NOMO-1 treated with dmso at 0.1 percent for 144 hours (cell line): Measurements from ENCODE around the gene CPS1.

ENCODE experiments used
- DNase-seq: peaks from one replicate; lab custom pipeline; 2025; ENCODE audit not compliant: unreplicated experiment; lab: John Stamatoyannopoulos, UW

The CPS1 gene

DNA sequence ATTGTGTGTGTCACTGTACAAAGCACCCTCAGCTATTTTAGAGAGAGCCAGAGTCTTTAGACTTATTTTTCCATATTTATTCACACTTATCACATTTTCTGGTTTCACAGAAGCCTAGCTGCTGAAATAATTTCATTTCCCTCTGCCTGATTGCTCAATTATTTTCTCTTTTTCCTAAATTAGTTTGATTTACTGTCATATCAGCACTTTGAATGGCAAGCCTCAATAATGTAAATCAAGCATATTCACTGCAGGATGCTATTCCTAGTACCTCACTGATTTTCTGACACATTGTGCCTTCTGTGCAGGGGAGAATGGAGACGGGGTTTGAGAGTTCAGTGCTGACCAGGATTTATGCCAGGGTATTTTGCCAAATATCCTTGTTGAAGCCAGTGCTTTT is 48.3 kb downstream of the CPS1 start:
- DNase-seq = no peak

DNA sequence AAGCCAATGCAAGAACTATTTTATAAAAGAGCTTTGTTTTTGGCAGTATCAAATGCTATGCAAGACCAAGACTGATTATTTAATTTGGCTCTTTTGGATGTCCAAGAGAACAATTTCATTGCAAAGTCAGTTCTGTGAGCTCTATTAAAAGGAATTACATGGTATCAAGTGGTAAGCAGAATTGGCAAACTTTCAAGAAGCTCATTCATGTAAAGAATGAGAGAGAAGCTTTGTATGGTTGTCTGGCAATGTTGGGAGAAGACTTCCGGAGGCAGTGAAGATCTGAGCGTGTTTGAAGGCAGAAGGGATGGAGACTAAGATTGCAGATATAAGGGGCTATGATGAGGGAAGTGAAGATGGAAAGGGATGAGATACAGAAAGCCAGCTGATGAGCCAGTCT is 49.6 kb downstream of the CPS1 start:
- DNase-seq = no peak

DNA sequence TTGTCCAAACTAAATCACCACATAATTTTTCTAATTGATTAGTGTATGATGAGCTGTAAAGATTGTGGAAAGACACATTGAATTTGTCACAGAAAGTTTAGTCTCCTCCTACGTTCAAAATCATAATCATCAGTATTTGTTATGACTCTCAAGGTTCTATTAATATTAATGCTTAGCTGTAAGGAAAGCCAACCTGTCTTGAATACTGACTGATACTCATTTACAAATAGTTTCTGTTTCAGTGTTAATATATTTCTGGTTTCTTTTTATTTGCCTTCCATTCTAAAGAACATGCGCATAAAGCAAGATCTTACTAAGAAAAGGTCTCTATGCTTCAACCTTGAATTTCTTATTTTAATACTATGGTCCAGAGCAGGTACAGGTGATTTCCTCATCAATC is 55.1 kb downstream of the CPS1 start:
- DNase-seq = no peak

- DNase-seq = no peak
Measured at GRCh38 chr2:210616074-210616473, 59.7 kb downstream of the CPS1 start.

DNA sequence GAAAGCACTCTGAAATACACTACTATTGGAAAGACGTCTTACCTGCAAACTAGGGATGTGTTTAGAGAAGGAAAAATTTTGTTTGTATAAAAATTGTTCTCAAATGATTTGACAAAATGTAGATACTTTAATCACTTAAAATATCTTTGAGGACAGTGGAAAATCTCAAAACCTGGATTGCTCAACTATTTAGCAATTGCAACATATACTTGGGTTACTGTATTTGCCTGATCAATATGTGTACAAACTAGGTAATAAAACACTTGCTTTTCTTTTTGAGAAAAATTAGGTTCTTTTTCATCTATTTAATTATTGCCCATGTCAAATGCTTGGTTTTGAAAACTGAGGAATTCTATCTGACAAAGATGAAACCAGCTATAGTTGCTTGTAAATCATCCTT is 60.9 kb downstream of the CPS1 start:
- no peak for DNase-seq

DNA sequence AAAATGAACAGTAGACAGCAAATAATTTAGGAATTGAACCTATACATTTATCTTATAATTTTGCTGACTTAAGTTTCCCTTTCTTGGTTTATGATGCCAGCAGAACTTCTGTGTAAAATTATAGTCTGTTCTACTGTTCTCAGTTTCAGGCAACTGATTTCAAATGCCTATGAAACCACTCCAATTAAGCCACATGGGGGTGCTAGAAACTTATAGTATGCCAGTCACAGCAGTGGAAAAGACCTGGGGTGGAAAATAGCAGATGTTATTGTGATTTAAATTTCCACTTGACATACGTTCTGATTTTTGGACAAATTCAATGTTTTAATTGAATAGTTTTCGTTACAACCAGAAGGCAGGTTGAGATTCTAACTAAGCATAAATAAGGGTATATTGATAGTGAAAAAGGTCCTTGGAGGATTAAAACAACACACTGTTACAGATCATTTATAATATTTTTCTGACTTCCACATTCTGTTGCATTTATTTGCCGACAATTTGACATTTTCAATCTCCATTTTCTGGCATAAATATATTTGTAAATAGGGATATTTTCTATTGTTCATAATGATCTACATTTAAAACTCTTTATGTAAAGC is 61.4 kb downstream of the CPS1 start:
- no peak for DNase-seq

DNA sequence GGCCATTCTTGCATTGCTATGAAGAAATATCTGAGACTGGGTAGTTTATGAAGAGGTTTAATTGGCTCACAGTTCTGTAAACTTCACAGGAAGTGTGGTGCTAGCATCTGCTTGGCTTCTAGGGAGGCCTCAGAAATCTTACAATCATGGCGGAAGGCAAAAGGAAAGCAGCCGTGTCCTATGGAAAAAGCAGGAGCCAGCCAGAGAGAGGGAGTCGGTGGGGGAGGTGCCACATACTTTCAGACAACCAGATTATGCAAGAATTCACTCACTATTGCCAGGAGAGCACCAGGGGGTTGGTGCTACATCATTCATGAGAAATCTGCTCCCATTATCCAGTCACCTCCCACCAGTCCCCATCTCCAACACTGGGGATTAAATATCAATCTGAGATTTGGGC is 64.1 kb downstream of the CPS1 start:
- no peak for DNase-seq

- no peak for DNase-seq
Measured at GRCh38 chr2:210623506-210623905, 67.1 kb downstream of the CPS1 start.

GRCh38 chr2:210626849-210627248 is 70.5 kb downstream of the CPS1 start:
- no peak for DNase-seq

- no peak for DNase-seq
Measured at GRCh38 chr2:210630873-210631560, 74.6 kb downstream of the CPS1 start.

DNA sequence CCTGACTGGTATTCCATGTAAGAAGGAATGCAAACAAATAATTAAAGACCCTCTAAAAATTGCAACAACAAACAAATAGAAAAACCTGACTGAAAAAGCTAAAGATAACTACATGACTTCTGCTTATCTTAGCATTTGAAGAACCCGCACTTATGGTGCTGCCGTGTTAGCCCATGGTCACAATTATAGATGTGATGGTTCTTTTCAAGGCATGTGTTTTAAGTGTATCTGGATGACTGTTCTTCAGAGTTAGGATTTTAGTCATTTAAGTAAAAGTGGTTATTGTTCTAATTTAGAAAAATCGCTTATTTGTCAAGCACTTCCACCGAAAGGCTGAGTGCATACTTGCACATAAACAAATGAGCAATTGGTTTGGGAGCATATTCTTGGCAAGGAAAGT is 77.3 kb downstream of the CPS1 start:
- DNase-seq = no peak

- no peak for DNase-seq
Measured at GRCh38 chr2:210635257-210635656, 78.9 kb downstream of the CPS1 start.

- no peak for DNase-seq
Measured at GRCh38 chr2:210642333-210642732, 85.9 kb downstream of the CPS1 start.

GRCh38 chr2:210647151-210647550 is 90.8 kb downstream of the CPS1 start:
- DNase-seq = no peak

DNA sequence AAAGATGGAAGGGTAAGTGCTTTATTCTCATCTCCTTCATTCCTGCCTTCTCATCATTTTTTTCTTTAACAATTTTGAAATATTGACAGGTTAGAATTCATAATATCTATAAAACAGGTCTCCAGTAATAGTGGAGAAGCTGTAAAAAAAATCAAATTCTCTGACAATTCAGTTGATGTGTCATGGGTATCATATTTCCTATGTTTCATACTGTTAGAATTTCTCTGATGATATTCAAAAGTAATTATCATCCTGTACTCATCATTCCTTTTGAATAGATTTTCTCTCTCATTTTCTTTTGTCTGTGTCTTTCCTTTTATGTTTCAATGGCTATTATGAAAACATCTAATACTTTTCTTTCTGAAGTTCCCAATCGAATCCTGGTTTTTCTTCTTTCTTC is 97.7 kb downstream of the CPS1 start:
- DNase-seq = no peak

DNA sequence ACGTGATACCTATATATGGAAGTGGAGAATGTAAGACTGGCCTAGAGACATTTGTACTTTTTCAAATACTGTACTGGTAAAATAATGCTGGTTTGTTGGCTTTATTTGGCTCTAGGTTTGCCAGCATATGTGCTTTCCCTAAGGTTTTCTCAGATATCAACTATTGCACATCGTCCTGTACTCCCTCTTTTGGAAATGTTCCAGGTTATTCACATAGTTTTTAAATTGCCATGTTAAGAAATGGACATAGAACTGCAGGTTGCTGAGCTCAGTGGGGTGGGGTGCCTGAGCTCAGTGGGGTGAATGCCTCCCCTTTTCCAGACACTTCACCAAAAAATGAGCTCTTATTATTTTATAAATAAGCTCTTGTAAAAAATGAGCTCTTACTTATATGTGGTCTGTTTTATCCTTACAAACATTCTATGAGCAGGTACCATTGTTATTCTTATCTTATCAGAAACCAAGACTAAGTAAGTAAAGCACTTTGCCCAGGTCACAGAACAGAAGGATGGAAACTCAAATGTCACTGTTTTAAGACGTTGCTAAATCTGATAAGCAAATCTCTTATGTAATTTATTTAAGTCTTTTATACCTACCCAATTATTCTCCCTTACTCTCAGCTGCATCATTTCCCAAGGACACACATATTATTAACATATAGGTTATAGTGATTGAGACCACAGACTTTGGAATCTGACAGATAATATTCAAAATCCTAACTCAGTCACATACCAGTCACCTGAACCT is 99.0 kb downstream of the CPS1 start:
- no peak for DNase-seq

- DNase-seq = no peak
Measured at GRCh38 chr2:210657874-210658273, 101.5 kb downstream of the CPS1 start.

- DNase-seq = no peak
Measured at GRCh38 chr2:210660751-210661150, 104.4 kb downstream of the CPS1 start.

GRCh38 chr2:210662560-210662959 is 106.2 kb downstream of the CPS1 start:
- no peak for DNase-seq

DNA sequence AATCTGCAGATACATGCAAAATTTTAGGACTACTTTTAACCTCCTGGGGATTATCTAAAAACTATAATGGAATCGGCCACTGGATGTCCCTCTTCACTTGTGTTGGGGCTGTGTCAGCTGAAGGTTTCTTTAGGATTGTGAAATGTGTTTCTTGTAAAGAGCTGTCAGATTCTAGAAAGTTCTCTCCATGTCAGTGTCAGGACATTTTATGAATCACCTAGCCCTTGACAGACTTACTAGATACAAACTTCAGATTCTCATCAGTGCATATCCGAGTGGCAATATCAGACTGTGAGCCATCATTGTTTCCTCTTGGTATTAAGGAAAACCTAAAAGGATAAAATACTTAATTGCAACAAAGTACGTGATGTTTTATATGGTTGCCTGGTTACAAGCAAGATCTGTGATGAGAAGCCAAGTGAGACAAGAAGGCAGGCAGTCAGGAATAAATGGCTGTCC is 107.3 kb downstream of the CPS1 start:
- DNase-seq = no peak

- no peak for DNase-seq
Measured at GRCh38 chr2:210667711-210668110, 111.3 kb downstream of the CPS1 start.

GRCh38 chr2:210671065-210671464 is 114.7 kb downstream of the CPS1 start:
- DNase-seq = no peak
